PC-3 (cell line): Measurements from ENCODE around the gene NDUFB10. TPM values are rescaled to one million over a fixed set of nuclear protein-coding genes. Genes with fewer than 3 reads are reported as not detected.

Source experiments
- ATAC-seq: fragments of 200-7000 bp; cut with Tn5 transposase; 2 replicates; pipeline ENCODE4 v1.9.1; 2020; ENCODE audit warnings: mild to moderate bottlenecking, moderate library complexity
- BruUV-seq: library from RNA; stranded (reverse); fragments of 400-500 nt; replicated peaks from 2 replicates; lab custom pipeline; 2021; lab: Mats Ljungman, UMichigan
- CTCF ChIA-PET: fragments of 300-600 bp; sonication (Branson Sonifier 250); formaldehyde crosslinking; loops from one replicate; lab custom pipeline; 2022; ENCODE audit warnings: antibody characterized with exemption; lab: Charles Lee
- POLR2A ChIA-PET: fragments of 300-600 bp; sonication (Branson Sonifier 250); formaldehyde crosslinking; loops from one replicate; lab custom pipeline; 2022; ENCODE audit warnings: antibody characterized with exemption; ENCODE audit not compliant: unreplicated experiment; lab: Charles Lee
- DNase-seq: peaks from one replicate; pipeline ENCODE4 v3.0.0-alpha.2; 2015
- H2AFZ ChIP-seq: fragments of 300-600 bp; sonication (generic); 2 replicates; pipeline ENCODE4 v1.6.0; 2016; ENCODE audit warnings: antibody characterized with exemption, low read length
- H3F3A ChIP-seq: fragments of 300-600 bp; sonication (generic); one replicate; pipeline ENCODE4 v1.6.0; 2017; ENCODE audit warnings: antibody characterized with exemption, low read length, control low read depth, mild to moderate bottlenecking; ENCODE audit not compliant: unreplicated experiment
- H3K27ac ChIP-seq: fragments of 300-600 bp; sonication (generic); 2 replicates; pipeline ENCODE4 v1.5.1; 2016; ENCODE audit warnings: mild to moderate bottlenecking, low read length
- H3K27me3 ChIP-seq: fragments of 300-600 bp; sonication (generic); 2 replicates; pipeline ENCODE4 v1.6.1; 2016; ENCODE audit warnings: low read length, mixed read lengths
- H3K36me3 ChIP-seq: fragments of 300-600 bp; sonication (generic); 2 replicates; pipeline ENCODE4 v1.6.1; 2016; ENCODE audit warnings: low read depth, mixed run types, low read length, mixed read lengths
- H3K4me1 ChIP-seq: fragments of 300-600 bp; sonication (generic); 2 replicates; pipeline ENCODE4 v1.5.1; 2016; ENCODE audit warnings: low read length; ENCODE audit not compliant: insufficient read depth
- H3K4me2 ChIP-seq: fragments of 300-600 bp; sonication (generic); 2 replicates; pipeline ENCODE4 v1.6.0; 2016; ENCODE audit warnings: low read length
- H3K4me3 ChIP-seq: fragments of 300-600 bp; sonication (generic); 2 replicates; pipeline ENCODE4 v1.5.1; 2016; ENCODE audit warnings: mild to moderate bottlenecking, low read length, mixed read lengths
- H3K79me2 ChIP-seq: fragments of 300-600 bp; sonication (generic); 2 replicates; pipeline ENCODE4 v1.6.1; 2017; ENCODE audit warnings: low read length, mixed read lengths
- H3K9ac ChIP-seq: fragments of 300-600 bp; sonication (generic); 2 replicates; pipeline ENCODE4 v1.6.0; 2016; ENCODE audit warnings: mild to moderate bottlenecking, low read length
- H3K9me2 ChIP-seq: fragments of 300-600 bp; sonication (generic); replicated peaks from 2 replicates; pipeline ENCODE4 v1.6.1; 2016; ENCODE audit warnings: mixed run types, low read length, mixed read lengths
- H3K9me3 ChIP-seq: fragments of 300-600 bp; sonication (generic); 2 replicates; pipeline ENCODE4 v1.6.1; 2016; ENCODE audit warnings: low read length, mixed read lengths
- H4K20me1 ChIP-seq: fragments of 300-600 bp; sonication (generic); 2 replicates; pipeline ENCODE4 v1.6.1; 2016; ENCODE audit warnings: low read length, mixed read lengths
- EZH2 ChIP-seq: fragments of 300-600 bp; sonication (generic); IDR thresholded peaks from one replicate; pipeline ENCODE4 v1.6.1; 2017; ENCODE audit warnings: antibody characterized with exemption, mild to moderate bottlenecking, low read length; ENCODE audit not compliant: unreplicated experiment
- EZH2phosphoT487 ChIP-seq: fragments of 300-600 bp; sonication (generic); IDR thresholded peaks from 2 replicates; pipeline ENCODE4 v1.6.1; 2018; ENCODE audit warnings: mild to moderate bottlenecking, antibody characterized with exemption, low read length, borderline replicate concordance
- intact Hi-C: fragments of 100-400 bp; cut with micrococcal nuclease; formaldehyde crosslinking; loops from 2 replicates; pipeline ENCODE4 v1.9.0; 2023
- total RNA-seq: library from RNA; depleted of rRNA; stranded (reverse); fragments of >200 nt; gene quantifications from 2 replicates; pipeline ENCODE4 v1.2.3, GENCODE V29; 2014
- TF ChIP-seq, protein P1 (sequence below): fragments of 300-600 bp; sonication (generic); conservative IDR thresholded peaks from 2 replicates; pipeline ENCODE4 v1.5.1; 2017; ENCODE audit warnings: antibody characterized with exemption, low read depth, mild to moderate bottlenecking, low read length

Gene NDUFB10
- total RNA-seq, 1 experiment from 2014 or later = 530 TPM

DNA sequence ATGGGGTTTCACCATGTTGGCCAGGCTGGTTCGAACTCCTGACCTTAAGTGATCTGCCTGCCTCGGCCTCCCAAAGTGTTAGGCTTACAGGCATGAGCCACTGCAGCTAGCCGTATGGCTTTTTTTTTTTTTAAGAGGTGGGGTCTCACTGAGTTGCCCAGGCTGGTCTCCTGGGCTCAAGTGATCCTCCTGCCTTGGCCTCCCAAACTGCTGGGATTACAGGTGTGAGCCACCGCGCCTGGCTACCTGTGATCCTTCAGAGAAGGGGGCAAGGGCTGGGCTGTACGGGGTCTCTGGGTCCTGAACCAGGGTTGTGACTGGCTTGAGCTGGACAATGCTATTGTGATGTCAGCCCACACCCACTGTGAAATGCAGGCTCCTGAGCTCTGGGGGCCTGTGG is 7.1 kb downstream of the NDUFB10 start, which contains the start of gene RNF151:
Gene RNF151 (plus strand): TSS at position 397 of the 400 bp plus-strand sequence. CDS start 26 bp downstream, outside the sequence.
- no peak within 1 kb of the TSS for H2AFZ ChIP-seq
- H3K9me3 ChIP-seq = no peaks in the 10 kb centered on the region
- peak within 1 kb of the TSS; percentile 96 for H3K4me2 ChIP-seq
- no peak within 1 kb of the TSS for H3K27ac ChIP-seq
- H3K27me3 ChIP-seq = no peaks in the 10 kb centered on the region
- BruUV-seq = no TSS peak
- peaks cover 19% of the 10 kb centered on the region for H4K20me1 ChIP-seq
- H3K4me1 ChIP-seq = peaks cover 9% of the 10 kb centered on the region; the same call in 1 of the 2 replicates
- DNase-seq (no peak), ATAC-seq (no peak)
- H3K79me2 ChIP-seq = peaks cover 40% of the 10 kb centered on the region
- H3K9ac ChIP-seq = peak within 1 kb of the TSS; percentile 99
- TF ChIP-seq, protein P1, sequence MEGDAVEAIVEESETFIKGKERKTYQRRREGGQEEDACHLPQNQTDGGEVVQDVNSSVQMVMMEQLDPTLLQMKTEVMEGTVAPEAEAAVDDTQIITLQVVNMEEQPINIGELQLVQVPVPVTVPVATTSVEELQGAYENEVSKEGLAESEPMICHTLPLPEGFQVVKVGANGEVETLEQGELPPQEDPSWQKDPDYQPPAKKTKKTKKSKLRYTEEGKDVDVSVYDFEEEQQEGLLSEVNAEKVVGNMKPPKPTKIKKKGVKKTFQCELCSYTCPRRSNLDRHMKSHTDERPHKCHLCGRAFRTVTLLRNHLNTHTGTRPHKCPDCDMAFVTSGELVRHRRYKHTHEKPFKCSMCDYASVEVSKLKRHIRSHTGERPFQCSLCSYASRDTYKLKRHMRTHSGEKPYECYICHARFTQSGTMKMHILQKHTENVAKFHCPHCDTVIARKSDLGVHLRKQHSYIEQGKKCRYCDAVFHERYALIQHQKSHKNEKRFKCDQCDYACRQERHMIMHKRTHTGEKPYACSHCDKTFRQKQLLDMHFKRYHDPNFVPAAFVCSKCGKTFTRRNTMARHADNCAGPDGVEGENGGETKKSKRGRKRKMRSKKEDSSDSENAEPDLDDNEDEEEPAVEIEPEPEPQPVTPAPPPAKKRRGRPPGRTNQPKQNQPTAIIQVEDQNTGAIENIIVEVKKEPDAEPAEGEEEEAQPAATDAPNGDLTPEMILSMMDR = no peak
- no peak for TF ChIP-seq EZH2phosphoT487
- peaks cover 6% of the 10 kb centered on the region for H3F3A ChIP-seq
- H3K9me2 ChIP-seq = no peaks in the 10 kb centered on the region
- ChIA-PET CTCF (no interaction called here), POLR2A (no interaction called here)
- intact Hi-C loops = no loop called here
- H3K36me3 ChIP-seq = peaks cover 22% of the 10 kb centered on the region
- H3K4me3 ChIP-seq = peak within 1 kb of the TSS; percentile 96

DNA sequence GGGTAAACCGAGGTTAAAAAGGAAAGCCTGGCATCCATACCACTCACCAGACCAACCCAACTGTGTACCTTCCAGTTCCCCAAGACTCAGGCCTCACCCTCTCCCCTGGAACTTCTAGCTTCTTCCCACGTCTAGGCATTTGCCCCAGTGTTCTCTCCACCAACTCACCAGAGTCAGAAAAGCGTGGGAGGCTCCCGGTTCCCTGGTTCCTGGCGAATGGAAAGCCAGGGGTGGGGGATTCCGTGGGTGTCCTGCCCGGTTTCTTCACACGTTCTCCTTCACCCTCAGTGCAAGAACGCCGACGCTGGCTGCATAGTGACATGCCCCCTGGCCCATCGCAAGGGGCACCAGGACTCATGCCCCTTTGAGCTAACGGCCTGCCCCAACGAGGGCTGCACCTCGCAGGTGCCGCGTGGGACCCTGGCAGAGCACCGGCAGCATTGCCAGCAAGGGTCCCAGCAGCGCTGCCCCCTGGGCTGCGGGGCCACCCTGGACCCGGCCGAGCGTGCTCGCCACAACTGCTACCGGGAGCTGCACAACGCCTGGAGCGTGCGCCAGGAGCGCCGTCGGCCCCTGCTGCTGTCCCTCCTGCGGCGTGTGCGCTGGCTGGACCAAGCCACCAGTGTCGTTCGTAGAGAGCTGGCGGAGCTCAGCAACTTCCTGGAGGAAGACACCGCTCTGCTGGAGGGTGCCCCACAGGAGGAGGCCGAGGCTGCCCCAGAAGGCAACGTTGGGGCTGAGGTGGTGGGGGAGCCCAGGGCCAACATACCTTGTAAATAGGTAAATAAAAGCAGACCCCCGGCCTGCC is 9.0 kb downstream of the NDUFB10 start:
- Histone ChIP-seq H3K4me3 (no peak overlapping the region), H3K4me2 (no peak overlapping the region), H3K36me3 (peaks cover 8% of the 10 kb centered on the region), H3K27me3 (no peaks in the 10 kb centered on the region), H3K27ac (no peak overlapping the region), H4K20me1 (peaks cover 8% of the 10 kb centered on the region), H3K9me3 (no peaks in the 10 kb centered on the region), H3K4me1 (peaks cover 4% of the 10 kb centered on the region; the same call in 1 of the 2 replicates), H3K79me2 (peaks cover 42% of the 10 kb centered on the region), H2AFZ (no peak overlapping the region), H3F3A (peaks cover 5% of the 10 kb centered on the region), H3K9ac (no peak overlapping the region), H3K9me2 (no peaks in the 10 kb centered on the region)
- POLR2A ChIA-PET = no interaction called here
- TF ChIP-seq EZH2 (no peak), EZH2phosphoT487 (no peak)
- TF ChIP-seq, protein P1 = no peak
- no TSS peak for BruUV-seq
- no peak for DNase-seq
- CTCF ChIA-PET = no interaction called here
- no peak for ATAC-seq
- intact Hi-C loops = no loop called here
